ENCODE results near the gene ZNF79. TPM values are rescaled to one million over a fixed set of nuclear protein-coding genes. Genes with fewer than 3 reads are reported as not detected.

The ZNF79 gene
- total RNA-seq, 1 experiment from 2014 or later = 13.5 TPM

Other genes starting within 250 kb of the ZNF79 start
- gene GARNL3, start 159.6 kb upstream of the ZNF79 start, total RNA-seq (2014; rRNA removed; shearing (Covaris generic)) = 3.5 and 14.0 TPM in 2 replicates
- gene SLC2A8, start 27.2 kb upstream of the ZNF79 start, total RNA-seq (2014; rRNA removed; shearing (Covaris generic)) = 8.5 and 11.4 TPM in 2 replicates
- gene RPL12, start 27.0 kb downstream of the ZNF79 start, total RNA-seq (2014; rRNA removed; shearing (Covaris generic)) = 2,254 and 2,503 TPM in 2 replicates
- 13.4 and 13.5 TPM in 2 replicates for gene LRSAM1, start 27.1 kb downstream of the ZNF79 start, total RNA-seq (2014; rRNA removed; shearing (Covaris generic))
- 26.3 and 41.9 TPM in 2 replicates for gene STXBP1, start 187.9 kb downstream of the ZNF79 start, total RNA-seq (2014; rRNA removed; shearing (Covaris generic))

Data from Daoy (cell line).